Measurements from ENCODE around the gene C4orf51.

The C4orf51 gene

DNA sequence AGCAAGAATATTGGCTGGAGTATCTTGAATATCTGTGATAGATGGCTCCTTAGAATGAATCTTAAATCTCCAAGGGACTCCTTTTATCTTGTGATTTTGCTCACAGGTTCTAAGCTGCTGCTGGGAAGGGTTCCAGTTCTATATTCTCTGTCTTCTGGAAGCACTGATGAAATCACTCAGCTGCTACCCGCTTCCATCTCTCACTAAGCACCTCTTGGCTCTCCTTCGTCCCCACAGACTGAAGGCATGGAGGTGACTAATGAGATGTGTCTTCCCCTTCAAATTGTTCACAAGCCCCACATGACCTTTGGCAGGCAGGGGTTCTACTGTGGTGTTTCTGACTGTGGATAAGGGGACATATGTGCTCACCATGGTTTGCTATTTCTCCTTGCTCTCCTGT lies 75.9 kb downstream of the C4orf51 start:
- no peak for DNase-seq (ENCODE audit: low spot score)
- FAIRE-seq = no peak

DNA sequence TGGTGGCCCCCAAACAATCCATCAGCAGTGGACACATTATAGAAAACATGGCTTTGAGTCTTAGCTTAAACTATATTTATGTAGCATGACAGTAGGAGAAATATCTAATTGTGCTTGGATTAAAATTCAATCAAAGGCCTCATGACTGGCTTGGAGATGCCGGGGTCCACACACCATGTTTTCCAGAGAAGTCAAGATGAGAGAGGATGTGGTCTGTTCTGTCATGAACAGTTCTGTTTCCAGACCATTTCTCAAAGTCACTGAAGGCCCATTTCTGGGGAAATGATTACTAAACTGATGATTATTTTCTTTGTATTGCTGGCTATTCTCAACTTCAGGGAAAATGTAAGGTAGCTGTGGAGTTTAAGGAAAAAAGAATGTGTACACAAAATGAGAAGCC lies 76.3 kb downstream of the C4orf51 start:
- FAIRE-seq = no peak
- no peak for DNase-seq (ENCODE audit: low spot score)

DNA sequence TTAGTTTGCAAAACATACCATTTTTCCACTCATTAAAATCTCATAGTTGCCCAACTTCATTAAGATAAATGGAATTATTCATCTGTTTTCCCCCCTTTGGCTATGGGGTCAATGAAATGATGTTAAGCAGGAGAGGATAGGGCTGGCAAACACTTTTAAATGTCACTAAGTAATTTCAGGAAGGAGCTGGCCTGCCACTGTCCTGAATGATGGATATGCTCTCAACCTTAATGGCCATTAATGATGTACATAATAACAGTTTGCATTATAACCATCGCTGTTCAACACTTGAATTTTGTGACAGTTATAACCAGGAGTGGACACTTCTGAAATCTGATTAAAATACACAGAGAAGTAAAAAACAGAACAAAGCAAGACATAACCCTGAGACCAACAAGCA lies 77.2 kb downstream of the C4orf51 start:
- DNase-seq (ENCODE audit: low spot score) = no peak
- no peak for FAIRE-seq

DNA sequence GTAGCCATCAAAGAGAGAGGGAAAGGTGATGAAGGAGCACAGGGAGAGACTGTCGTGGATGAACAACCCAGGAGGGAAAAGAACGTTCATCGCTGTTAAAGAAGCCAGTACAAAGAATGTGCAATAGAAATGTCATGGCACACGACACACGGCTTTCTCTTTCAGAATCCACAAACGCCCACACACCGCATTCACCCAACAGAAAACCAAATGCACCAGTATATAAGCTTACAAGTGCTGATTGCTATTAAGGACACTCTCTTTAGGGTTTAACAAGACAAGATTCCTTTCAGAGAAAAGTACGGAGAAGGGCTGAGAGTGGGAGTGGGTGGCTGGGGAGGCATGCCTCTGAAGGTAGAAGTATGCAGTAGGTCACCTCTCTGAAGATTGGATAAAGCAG lies 80.2 kb downstream of the C4orf51 start:
- DNase-seq (ENCODE audit: low spot score) = no peak
- no peak for FAIRE-seq

DNA sequence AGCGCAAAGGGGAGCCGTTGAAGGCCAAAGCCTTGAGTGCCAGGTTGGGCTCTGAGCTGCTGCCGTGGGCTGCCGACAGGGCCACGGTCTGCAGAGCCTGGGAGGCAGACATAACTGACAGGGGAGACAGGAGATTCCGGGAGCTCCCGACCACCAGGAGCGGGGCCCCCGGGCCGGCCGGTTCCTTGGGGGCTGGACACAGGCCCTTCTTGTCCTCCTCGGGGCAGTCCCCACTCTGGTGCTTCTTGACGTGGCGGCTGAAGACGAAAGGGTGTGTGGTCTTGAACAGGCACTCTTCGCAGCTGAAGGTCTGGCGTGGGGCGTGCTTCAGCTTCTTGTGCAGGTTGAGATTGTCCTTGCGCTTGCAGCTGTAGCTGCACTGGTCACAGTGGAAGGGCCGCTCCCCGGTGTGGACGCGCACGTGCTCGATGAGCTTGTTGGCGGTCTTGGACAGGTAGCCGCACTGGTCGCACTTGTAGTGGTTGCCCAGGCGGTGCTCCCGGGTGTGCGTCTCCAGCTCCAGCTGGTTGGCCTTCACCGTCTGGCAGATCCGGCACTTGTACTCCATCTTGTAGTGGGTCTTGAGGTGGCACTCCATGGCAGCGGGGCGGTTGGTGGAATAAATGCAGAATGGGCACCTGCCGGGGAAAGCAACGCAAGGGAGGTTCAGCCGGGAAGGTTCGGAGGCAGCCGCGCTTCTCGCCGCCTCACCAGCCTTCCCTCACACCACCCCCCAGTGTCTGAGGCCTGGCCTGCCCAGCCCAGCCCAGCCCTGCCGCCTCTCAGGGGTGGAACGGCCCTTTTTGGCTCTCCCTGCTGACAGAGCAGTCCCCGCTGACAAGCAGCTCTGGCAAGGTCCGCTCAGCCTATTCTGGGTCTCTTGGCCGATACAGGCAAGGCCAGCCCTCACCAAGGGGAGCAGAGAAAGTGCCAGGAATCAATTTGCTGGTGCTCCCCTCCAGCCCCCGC lies 81.3 kb downstream of the C4orf51 start:
- FAIRE-seq (no peak), DNase-seq (ENCODE audit: low spot score) (no peak)

DNA sequence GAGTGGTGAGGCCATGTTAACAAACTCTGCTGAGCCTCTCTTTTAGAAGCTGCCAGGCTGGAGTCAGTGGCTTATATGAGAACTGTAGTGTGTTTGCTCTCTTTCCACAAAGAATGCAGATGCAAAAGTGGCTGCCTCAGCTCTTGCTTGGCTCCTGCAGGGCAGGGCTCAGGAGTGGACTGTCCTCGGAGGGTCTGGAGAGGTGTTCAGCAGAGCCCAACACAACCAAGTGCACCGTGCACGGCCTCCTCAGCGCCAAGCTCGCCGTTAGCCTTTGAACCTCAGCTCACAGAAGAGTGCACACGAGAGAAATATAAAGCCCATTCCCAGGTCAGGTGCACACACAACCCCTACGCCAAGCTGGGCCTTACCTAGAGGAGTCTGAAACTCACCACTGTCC lies 82.8 kb downstream of the C4orf51 start:
- FAIRE-seq = no peak

DNA sequence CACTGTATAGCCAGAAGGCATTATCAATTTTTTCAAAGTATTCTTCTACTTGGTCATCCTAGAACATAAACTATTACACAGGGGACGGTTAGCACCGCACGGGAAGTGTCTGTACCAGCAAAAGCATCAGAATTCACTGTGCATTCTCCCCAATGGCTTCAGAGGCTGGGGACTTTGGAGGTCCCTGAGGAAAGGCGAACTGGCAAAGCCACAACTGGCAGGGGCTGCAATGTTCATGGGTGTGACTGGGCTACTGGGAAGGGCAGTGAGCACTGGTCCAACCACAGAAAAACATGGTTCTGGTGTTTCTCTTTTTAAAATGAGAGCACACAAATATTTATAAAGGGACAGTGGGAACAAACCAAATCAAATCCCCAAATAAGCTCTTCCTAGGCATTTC lies 83.5 kb downstream of the C4orf51 start:
- FAIRE-seq = no peak

More for the DNA sequence above, 82.8 kb downstream of the C4orf51 start:
- no peak for DNase-seq (ENCODE audit: low spot score)

DNA sequence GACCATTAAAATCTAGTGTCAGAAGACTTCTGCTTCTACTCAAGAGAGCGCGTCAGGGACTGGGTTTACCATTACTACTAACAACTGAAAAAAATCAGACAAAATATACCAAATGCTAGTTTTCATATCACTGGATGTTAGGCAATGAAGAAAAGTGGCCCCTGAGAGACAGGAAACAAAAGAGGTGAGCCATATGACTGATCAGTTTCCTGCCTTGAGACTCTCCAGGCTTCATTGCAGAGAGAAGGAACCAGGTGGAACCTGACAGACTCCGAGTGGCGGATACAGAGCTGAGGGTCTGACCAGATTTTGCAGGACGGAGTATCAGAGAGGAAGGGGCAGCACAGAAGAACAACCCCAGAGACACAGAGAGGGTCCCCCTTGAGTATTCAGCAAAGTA lies 86.3 kb downstream of the C4orf51 start:
- no peak for DNase-seq (ENCODE audit: low spot score)
- no peak for FAIRE-seq

More for the DNA sequence above, 83.5 kb downstream of the C4orf51 start:
- no peak for DNase-seq (ENCODE audit: low spot score)

DNA sequence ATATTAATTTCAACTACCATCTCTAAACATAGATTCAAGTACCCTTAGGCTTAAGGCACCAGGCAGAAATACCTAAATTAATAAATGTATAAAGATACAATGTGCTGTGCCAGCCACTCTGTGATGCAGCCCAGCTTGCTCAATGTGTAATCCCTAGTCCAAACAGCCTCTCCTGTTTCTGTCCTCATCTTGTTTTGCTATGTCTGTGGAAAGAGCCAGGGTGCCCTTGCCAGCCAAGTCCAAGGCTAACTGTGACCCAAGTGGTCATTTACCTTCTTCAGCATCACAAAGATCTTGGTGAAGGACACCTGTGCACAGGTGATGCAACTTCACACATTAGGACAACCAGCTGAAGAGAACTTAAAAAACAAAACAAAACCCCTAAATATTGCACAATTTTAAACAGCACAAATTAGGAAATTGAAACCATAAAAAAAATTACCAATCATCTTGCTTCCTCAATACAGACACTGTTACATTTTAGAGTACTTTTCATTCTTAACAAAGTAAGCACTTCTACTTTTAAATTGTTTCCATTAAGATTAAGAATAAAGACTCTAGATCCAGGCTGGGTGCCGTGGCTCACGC lies 89.6 kb downstream of the C4orf51 start:
- DNase-seq (ENCODE audit: low spot score) (no peak), FAIRE-seq (no peak)

DNA sequence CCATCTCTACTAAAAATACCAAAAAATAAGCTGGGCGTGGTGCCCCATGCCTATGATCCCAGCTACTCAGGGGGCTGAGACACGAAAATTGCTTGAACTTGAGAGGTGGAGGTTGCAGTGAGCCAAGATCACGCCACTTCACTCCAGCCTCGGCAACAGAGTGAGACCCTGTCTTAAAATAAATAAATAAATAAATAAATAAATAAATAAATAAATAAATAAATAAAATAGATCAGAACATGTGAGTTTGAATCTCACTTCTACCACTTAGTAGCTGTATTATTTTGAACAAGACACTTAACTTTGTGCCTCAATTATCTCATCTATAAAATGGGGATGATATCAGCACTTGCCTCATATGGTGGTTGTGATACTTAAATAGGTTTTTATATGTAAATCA lies 90.2 kb downstream of the C4orf51 start:
- DNase-seq (ENCODE audit: low spot score) = no peak
- no peak for FAIRE-seq

DNA sequence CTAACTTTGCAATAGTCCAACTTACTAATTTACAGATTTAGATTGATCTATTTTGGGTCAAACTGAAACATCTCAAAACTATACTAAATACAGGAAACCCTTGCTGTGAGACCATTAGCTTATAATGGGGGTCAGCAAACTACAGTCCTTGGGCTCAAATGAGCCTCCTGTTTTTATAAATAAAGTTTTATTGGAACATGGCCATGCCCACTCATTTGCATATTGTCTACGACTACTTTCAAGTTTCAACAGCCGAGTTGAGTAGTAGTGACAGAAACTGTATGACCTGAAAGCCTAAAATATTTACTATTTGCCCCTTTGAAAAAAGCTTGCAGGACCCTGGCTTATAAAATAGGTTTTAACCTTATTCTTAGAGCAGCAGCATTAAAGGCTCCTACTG lies 92.4 kb downstream of the C4orf51 start:
- DNase-seq (ENCODE audit: low spot score) = no peak

DNA sequence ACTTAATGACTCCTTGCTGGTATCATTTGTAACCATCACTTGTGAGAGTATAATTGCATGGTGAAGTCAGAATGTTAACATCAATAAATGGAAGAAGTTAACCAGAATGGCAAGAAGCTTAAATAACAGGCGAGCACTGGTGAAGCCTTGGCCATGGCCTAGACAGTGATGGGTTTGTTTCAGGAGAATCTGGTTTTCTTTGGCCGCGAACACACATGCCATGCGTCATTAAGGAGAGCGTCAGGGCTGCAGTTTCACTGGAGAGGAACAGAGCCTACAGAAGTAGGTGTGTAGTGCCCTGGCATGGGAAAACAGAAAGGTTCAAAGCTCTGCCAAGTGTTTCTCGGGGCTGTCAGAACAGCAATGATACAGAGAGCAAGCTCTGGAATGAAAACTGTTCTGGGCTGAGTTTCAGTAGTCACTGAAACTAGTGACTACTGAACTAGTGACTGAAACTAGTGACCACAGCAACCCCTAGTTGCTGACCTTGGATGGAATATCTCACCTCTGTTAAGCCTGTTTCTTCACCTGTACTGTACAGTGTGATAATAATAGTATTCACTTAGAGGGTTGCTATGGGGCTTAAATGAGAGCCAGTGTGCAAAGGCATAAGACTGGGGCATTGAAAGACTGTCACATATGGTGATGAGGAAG lies 93.8 kb downstream of the C4orf51 start:
- FAIRE-seq = no peak
- no peak for DNase-seq (ENCODE audit: low spot score)

More for the DNA sequence above, 92.4 kb downstream of the C4orf51 start:
- no peak for FAIRE-seq

DNA sequence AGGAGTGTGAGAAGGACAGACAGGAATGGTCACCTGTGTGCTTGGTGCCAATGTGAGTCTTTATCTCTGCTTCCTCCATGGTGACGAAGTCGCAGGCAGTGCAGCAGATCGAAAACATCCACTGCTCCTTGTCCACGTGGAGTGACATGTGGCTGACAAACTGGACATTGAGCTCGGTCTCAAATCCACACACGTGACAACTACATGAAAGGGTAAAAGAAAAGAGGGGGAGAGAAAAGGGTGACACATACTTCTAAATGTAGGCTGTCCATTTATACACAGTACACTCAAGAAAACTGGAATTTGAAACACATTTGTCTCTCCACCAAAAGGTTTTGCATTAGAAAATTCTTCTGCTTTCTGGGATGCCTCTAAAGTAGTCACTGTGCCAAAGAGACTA lies 94.5 kb downstream of the C4orf51 start:
- DNase-seq (ENCODE audit: low spot score) (no peak), FAIRE-seq (no peak)

DNA sequence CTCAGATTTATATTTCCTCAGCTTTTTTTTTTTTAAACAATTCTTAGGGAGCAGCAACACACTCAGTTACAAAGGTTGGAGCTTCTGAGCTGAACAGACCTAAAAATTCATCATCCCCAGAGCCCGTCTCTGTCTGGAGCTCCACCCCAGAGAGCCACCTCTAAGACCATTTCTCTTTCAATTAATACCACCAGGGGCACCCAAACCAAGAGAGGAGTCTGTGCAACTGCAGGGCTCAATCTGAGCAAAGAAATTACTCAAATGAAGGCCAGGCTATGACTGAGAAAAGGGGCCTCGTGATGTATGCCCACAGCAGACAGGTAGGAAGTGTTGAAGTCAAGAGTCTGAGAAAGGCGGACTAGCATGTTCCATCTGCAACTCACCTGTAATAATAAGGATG lies 95.5 kb downstream of the C4orf51 start:
- DNase-seq (ENCODE audit: low spot score) = no peak

DNA sequence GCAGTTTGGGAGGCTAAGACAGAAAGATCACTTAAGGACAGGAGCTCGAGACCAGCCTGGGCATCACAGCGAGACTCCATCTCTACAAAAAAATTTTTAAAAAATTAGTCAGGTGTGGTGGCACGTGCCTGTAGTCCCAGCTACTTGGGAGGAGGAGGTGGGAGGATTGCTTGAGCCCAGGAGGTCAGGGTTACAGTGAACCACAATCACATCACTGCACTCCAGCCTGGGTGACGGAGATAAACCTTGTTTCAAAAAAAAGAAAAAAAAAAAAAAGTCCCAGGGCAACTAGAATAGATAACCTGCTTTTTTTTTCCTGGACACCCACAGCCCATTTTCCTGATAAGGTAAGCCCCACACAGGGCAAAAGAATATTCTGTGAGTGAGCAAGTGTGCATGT lies 96.3 kb downstream of the C4orf51 start:
- DNase-seq (ENCODE audit: low spot score) = no peak
- no peak for FAIRE-seq

More for the DNA sequence above, 95.5 kb downstream of the C4orf51 start:
- no peak for FAIRE-seq

DNA sequence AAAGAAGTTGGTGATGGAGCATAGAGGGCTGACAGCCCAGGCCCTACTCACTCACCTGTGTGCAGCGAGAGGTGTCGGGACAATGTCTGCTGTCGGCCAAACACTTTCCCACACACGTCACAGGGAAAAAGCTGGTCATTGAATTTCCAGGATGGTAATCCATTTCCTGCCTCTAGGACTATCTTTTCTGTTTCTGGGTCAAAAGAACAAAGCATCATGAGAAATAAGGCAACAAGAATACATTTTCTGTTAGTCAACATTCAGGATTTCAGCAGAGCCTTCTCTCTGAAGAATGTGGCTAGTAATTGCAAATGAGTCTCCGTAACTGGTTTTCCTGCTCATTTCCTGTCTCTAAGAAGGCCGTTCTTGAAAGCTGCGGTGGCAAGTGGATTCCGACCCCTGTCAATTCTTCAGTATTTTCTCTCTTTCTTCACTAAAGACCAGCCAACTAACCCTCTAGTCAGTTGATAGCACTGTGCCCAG lies 99.4 kb downstream of the C4orf51 start:
- DNase-seq (ENCODE audit: low spot score) (no peak), FAIRE-seq (no peak)

DNA sequence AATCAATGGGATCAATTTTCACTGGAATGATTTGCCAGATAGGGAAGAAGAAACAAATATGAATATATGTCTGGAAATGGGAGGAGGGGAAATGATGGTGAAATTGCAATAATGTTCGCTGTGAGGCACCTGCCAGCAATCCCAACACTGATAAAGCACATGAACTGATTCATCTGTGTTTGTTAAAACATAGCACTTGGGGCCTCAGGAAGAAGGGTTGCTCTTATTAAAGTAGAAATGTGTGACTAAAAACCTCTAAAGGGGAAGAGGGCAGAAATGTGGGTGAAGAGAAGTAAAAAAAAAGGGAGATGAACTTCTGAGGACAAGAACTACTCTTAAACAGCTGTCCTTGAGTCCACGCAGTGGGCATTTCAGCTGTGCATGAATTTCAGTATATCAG lies 101.4 kb downstream of the C4orf51 start:
- DNase-seq (ENCODE audit: low spot score) = no peak
- FAIRE-seq = no peak
